ENCODE results near the gene GRIK4. TPM values are rescaled to one million over a fixed set of nuclear protein-coding genes. Genes with fewer than 3 reads are reported as not detected.

Gene GRIK4
- total RNA-seq, 6 experiments from 2014 or later, result 0.07 to 0.11 TPM; not detected in 4

DNA sequence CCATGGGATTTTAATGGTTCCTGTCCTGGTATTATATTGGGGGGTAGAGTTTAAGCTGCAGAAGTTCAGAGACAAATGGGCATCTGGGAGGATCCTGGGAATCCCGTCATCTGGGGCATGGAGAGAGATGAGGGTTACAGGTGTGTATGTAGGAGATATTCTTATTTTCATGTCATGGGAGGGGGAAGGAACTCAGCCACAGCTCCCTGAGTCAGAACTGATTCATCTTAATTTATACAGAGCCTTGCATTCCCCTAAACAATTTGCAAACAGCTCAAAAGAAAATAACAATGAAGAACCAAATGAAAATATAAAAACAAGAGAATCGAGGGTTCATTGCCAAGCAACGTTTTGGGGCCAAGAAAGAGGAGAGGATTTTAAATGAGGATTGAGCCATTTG is 356.4 kb downstream of the GRIK4 start:
- WGBS (ENCODE audit: insufficient coverage, low coverage, low lambda C conversion rate, missing lambda C conversion rate), result 37% methylated on average over 3 of the region's 3 CpGs
- no peaks in the 10 kb centered on the region for H3K36me3 ChIP-seq
- no peak overlapping the region for H3K4me3 ChIP-seq
- H3K27me3 ChIP-seq, result no peaks in the 10 kb centered on the region
- H3K27ac ChIP-seq, result no peak overlapping the region
- H3K9me3 ChIP-seq, result no peaks in the 10 kb centered on the region
- no peak for ATAC-seq
- intact Hi-C loops (cut with DNase I), result no loop called here
- no peak for DNase-seq
- TF ChIP-seq, protein P1, sequence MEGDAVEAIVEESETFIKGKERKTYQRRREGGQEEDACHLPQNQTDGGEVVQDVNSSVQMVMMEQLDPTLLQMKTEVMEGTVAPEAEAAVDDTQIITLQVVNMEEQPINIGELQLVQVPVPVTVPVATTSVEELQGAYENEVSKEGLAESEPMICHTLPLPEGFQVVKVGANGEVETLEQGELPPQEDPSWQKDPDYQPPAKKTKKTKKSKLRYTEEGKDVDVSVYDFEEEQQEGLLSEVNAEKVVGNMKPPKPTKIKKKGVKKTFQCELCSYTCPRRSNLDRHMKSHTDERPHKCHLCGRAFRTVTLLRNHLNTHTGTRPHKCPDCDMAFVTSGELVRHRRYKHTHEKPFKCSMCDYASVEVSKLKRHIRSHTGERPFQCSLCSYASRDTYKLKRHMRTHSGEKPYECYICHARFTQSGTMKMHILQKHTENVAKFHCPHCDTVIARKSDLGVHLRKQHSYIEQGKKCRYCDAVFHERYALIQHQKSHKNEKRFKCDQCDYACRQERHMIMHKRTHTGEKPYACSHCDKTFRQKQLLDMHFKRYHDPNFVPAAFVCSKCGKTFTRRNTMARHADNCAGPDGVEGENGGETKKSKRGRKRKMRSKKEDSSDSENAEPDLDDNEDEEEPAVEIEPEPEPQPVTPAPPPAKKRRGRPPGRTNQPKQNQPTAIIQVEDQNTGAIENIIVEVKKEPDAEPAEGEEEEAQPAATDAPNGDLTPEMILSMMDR (IDR thresholded peaks at IDR 0.05), result no peak
- TF ChIP-seq POLR2A (IDR thresholded peaks at IDR 0.05), result no peak
- H3K4me1 ChIP-seq, result no peaks in the 10 kb centered on the region

- H3K27me3 ChIP-seq, result no peaks in the 10 kb centered on the region
- no peak overlapping the region for H3K4me3 ChIP-seq
- DNase-seq (no peak), ATAC-seq (no peak)
- intact Hi-C loops (cut with DNase I), result no loop called here
- H3K4me1 ChIP-seq, result no peaks in the 10 kb centered on the region
- no peak overlapping the region for H3K27ac ChIP-seq
- no peaks in the 10 kb centered on the region for H3K9me3 ChIP-seq
- H3K36me3 ChIP-seq, result no peaks in the 10 kb centered on the region
- TF ChIP-seq, protein P1 (IDR thresholded peaks at IDR 0.05), result no peak
- TF ChIP-seq POLR2A (IDR thresholded peaks at IDR 0.05), result no peak
- 80% methylated on average over 1 of the region's 7 CpGs for WGBS (ENCODE audit: insufficient coverage, low coverage, low lambda C conversion rate, missing lambda C conversion rate)
Observed at GRCh38 chr11:120869097-120869496, 357.5 kb downstream of the GRIK4 start.

DNA sequence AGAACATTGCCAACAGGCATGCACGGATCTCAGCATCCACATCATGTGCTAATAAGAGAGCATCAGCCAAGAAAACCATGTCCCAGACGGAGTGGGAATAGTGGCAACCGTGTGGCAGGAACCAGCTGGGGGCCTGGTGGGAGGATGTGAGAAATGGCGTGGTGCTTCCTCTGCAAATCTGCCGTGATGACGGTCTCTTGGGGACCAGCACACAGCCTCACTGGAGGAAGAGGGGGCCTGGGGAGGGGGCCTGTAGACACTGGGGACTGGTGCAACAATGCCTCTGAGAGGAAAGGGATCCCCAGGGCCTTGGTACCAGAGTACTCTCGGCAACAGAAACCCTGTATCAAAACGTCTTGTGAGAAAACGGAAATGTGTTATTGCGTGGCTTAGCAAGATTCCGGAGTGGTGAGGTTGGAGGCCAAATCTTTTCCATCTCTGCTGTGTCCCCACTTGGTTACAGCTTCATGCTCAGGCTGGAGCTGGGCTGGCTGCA is 358.0 kb downstream of the GRIK4 start:
- Histone ChIP-seq H3K4me3 (no peak overlapping the region), H3K27ac (no peak overlapping the region), H3K27me3 (no peaks in the 10 kb centered on the region), H3K4me1 (no peaks in the 10 kb centered on the region), H3K36me3 (no peaks in the 10 kb centered on the region), H3K9me3 (no peaks in the 10 kb centered on the region)
- intact Hi-C loops (cut with DNase I), result no loop called here
- DNase-seq (no peak), ATAC-seq (no peak)
- TF ChIP-seq, protein P1 (IDR thresholded peaks at IDR 0.05), result no peak
- no peak for TF ChIP-seq POLR2A (IDR thresholded peaks at IDR 0.05)
- WGBS (ENCODE audit: insufficient coverage, low coverage, low lambda C conversion rate, missing lambda C conversion rate), result 36% methylated on average over 9 of the region's 11 CpGs

- H3K27ac ChIP-seq, result no peak overlapping the region
- H3K4me3 ChIP-seq, result no peak overlapping the region
- H3K36me3 ChIP-seq, result no peaks in the 10 kb centered on the region
- DNase-seq (no peak), ATAC-seq (no peak)
- H3K4me1 ChIP-seq, result no peaks in the 10 kb centered on the region
- no peaks in the 10 kb centered on the region for H3K27me3 ChIP-seq
- no peak for TF ChIP-seq POLR2A (IDR thresholded peaks at IDR 0.05)
- TF ChIP-seq, protein P1 (IDR thresholded peaks at IDR 0.05), result no peak
- 53% methylated on average over 6 of the region's 6 CpGs for WGBS (ENCODE audit: insufficient coverage, low coverage, low lambda C conversion rate, missing lambda C conversion rate)
- intact Hi-C loops (cut with DNase I), result no loop called here
- H3K9me3 ChIP-seq, result no peaks in the 10 kb centered on the region
Observed at GRCh38 chr11:120871194-120871593, 359.6 kb downstream of the GRIK4 start.

GRCh38 chr11:120871924-120872323 is 360.4 kb downstream of the GRIK4 start:
- no peak overlapping the region for H3K4me3 ChIP-seq
- no peak for DNase-seq
- intact Hi-C loops (cut with DNase I), result no loop called here
- TF ChIP-seq, protein P1 (IDR thresholded peaks at IDR 0.05), result no peak
- TF ChIP-seq POLR2A (IDR thresholded peaks at IDR 0.05), result no peak
- no peaks in the 10 kb centered on the region for H3K4me1 ChIP-seq
- no peak for ATAC-seq
- 80% methylated on average over 1 of the region's 2 CpGs for WGBS (ENCODE audit: insufficient coverage, low coverage, low lambda C conversion rate, missing lambda C conversion rate)
- H3K27me3 ChIP-seq, result no peaks in the 10 kb centered on the region
- no peaks in the 10 kb centered on the region for H3K36me3 ChIP-seq
- no peak overlapping the region for H3K27ac ChIP-seq
- no peaks in the 10 kb centered on the region for H3K9me3 ChIP-seq
